Omental fat pad (tissue), 4 donors: ENCODE measurements around the gene MAPKAP1. TPM values are rescaled to one million over a fixed set of nuclear protein-coding genes. Genes with fewer than 3 reads are reported as not detected.
A peak's percentile ranks its signal among the peaks of the same experiment; 100 is the strongest.

ENCODE experiments used
- ATAC-seq: fragments of 150-250 bp; one replicate; pipeline ENCODE4 v1.9.1; 2016; ENCODE audit warnings: mild to moderate bottlenecking, moderate library complexity; ENCODE audit not compliant: low FRiP score
- DNase-seq: peaks from one replicate; pipeline ENCODE4 v3.0.0-alpha.2; 2019; ENCODE audit warnings: low spot score
- total RNA-seq, 4 donors: library from RNA; depleted of rRNA; stranded (reverse); fragments of >200 nt; gene quantifications; one replicate each; pipeline ENCODE4 v1.1.0, GENCODE V29; 2016
- TF ChIP-seq, protein P1 (sequence below), 3 donors: fragments of 450-650 bp; IDR thresholded peaks; one replicate each; pipeline ENCODE4 v1.5.1; 2016 to 2017; ENCODE audit warnings: antibody characterized with exemption in 3 of 3, mild to moderate bottlenecking in 3 of 3, moderate library complexity in 2 of 3

The MAPKAP1 gene
- total RNA-seq, 4 donors from 2014 or later, result 60.0 to 78.0 (median 72.9) TPM

GRCh38 chr9:125561509-125562148 is 145.4 kb downstream of the MAPKAP1 start:
- TF ChIP-seq, protein P1, sequence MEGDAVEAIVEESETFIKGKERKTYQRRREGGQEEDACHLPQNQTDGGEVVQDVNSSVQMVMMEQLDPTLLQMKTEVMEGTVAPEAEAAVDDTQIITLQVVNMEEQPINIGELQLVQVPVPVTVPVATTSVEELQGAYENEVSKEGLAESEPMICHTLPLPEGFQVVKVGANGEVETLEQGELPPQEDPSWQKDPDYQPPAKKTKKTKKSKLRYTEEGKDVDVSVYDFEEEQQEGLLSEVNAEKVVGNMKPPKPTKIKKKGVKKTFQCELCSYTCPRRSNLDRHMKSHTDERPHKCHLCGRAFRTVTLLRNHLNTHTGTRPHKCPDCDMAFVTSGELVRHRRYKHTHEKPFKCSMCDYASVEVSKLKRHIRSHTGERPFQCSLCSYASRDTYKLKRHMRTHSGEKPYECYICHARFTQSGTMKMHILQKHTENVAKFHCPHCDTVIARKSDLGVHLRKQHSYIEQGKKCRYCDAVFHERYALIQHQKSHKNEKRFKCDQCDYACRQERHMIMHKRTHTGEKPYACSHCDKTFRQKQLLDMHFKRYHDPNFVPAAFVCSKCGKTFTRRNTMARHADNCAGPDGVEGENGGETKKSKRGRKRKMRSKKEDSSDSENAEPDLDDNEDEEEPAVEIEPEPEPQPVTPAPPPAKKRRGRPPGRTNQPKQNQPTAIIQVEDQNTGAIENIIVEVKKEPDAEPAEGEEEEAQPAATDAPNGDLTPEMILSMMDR (IDR thresholded peaks at IDR 0.05), result no peak
- no peak for ATAC-seq
- DNase-seq, result no peak

DNA sequence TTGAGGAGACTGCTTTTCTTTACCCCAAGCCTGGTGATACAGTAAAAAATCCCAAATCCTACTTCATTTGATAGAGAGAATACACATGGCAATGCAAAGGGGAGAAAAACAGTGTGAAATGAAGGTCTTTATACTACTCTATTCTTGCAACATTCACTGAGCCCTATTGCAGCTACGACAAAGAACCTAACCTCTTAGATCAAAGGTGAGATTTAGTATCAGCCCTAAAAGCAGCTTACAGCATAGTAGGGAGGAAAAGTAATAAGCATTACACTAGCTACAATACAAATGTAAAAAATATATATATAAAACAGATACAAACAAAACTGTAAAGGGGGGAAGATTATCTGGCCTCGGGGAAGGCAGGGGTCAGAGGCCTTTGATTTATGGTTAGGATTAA is 147.1 kb downstream of the MAPKAP1 start:
- DNase-seq (no peak), ATAC-seq (no peak)
- TF ChIP-seq, protein P1 (IDR thresholded peaks at IDR 0.05), result no peak

DNA sequence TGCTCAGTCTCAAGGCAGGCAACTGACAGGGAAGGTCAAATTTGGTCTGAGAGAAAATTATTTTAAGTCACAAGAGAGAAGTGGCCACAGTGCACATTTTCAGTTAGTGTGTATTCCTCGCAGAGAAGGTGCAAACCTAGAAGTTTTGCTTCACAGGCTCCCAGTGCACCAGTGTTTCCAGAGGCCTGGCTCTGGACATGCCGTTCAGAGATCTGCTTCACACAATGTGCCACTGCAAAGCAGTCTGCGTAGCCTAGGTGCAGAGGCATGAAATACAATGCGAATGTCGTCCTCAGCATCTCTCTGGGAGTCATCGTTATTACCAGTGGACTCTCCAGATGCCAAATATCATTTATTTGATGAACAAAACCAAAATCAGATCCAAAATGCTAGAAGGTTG is 147.8 kb downstream of the MAPKAP1 start:
- TF ChIP-seq, protein P1 (IDR thresholded peaks at IDR 0.05), result no peak
- DNase-seq (no peak), ATAC-seq (no peak)

GRCh38 chr9:125558453-125559092 is 148.4 kb downstream of the MAPKAP1 start:
- DNase-seq (no peak), ATAC-seq (peak; percentile 71)
- TF ChIP-seq, protein P1 (IDR thresholded peaks at IDR 0.05), result peak in 1 of 3 donors; percentile 74

DNA sequence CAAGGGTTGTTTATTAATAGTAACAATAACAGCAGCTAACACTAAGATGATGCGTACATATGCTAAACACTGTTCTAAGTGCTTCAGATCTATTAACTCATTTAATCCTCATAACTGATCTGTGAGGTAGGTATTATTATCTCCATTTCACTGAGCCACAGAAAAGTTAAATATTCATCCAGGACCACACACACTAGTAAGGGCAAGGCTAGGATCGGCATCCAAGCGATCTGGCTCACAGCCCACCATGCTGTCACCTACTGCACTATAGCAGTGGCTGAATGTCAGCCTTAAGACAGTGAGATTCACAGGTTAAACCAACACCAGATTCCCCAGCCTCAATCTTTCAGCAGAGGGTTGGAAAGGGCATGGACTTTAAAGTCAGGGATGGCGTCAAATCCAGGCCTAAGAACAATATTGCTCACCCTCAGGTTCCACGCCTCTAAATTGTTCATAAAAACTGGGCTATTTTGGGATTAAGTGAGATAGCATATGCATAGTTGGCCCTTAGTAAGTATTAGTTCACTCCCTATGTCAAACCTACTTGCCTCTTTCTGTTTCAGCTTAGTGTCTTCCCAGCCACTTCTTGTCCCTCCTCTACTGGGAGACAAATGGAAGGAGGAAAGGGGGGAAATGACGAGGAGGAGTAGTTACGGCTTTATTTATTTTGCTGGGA is 150.8 kb downstream of the MAPKAP1 start:
- ATAC-seq (no peak), DNase-seq (no peak)
- TF ChIP-seq, protein P1 (IDR thresholded peaks at IDR 0.05), result no peak

DNA sequence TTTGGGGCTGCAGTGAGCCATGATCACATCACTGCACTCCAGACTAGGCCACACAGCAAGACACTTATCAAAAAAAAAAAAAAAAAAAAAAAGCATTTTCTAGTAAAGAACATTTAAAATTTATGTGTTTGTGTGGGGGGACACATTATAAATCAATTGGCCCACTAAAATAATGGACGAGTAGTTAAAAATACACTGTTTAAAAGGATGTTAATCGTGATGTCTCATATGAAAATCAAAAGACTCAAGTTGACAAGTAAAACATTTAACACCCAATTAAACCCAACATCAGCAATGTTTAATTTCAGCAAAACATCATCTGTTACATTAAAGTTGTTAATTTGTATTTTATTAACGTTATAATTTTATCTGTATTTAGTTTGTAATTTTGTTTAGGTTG is 152.3 kb downstream of the MAPKAP1 start:
- DNase-seq (no peak), ATAC-seq (no peak)
- TF ChIP-seq, protein P1 (IDR thresholded peaks at IDR 0.05), result no peak
